GM10248 (cell line): ENCODE data around the gene HOXC12.

Experiments used
- CTCF ChIA-PET: fragments of 300-600 bp; sonication (Branson Sonifier 250); formaldehyde crosslinking; extraction: SDS; loops from one replicate; lab custom pipeline; 2021; ENCODE audit warnings: antibody characterized with exemption; lab: Yijun Ruan, JAX
- POLR2A ChIA-PET: fragments of 350-650 bp; sonication (Branson Sonifier 250); formaldehyde crosslinking; extraction: SDS; loops from one replicate; lab custom pipeline; 2020; ENCODE audit warnings: antibody characterized with exemption; lab: Yijun Ruan, JAX
- DNase-seq: peaks from one replicate; pipeline ENCODE4 v3.0.0; 2012; ENCODE audit errors: extremely low spot score
- TF ChIP-seq, protein P1 (sequence below): IDR thresholded peaks from 2 replicates; pipeline ENCODE4 v1.5.1; 2012; ENCODE audit warnings: mild to moderate bottlenecking, low read depth; ENCODE audit errors: extremely low read depth, missing control alignments, control extremely low read depth

HOXC12 gene

GRCh38 chr12:53999559-54000115 lies 44.9 kb downstream of the HOXC12 start:
- POLR2A ChIA-PET, result no interaction called here
- CTCF ChIA-PET, result interaction anchor here (0.8 to 3.7 kb wide), 6 partner anchors 14 to 215 kb away, joined by 3 to 19 read pairs (median 5); partner anchors contain the start of genes HOXC10 and HOXC5
- no peak for DNase-seq
- TF ChIP-seq, protein P1, sequence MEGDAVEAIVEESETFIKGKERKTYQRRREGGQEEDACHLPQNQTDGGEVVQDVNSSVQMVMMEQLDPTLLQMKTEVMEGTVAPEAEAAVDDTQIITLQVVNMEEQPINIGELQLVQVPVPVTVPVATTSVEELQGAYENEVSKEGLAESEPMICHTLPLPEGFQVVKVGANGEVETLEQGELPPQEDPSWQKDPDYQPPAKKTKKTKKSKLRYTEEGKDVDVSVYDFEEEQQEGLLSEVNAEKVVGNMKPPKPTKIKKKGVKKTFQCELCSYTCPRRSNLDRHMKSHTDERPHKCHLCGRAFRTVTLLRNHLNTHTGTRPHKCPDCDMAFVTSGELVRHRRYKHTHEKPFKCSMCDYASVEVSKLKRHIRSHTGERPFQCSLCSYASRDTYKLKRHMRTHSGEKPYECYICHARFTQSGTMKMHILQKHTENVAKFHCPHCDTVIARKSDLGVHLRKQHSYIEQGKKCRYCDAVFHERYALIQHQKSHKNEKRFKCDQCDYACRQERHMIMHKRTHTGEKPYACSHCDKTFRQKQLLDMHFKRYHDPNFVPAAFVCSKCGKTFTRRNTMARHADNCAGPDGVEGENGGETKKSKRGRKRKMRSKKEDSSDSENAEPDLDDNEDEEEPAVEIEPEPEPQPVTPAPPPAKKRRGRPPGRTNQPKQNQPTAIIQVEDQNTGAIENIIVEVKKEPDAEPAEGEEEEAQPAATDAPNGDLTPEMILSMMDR, result no peak

- DNase-seq, result no peak
- ChIA-PET POLR2A (no interaction called here), CTCF (interaction anchor here (0.7 to 3.7 kb wide), 7 partner anchors 10 to 214 kb away, joined by 3 to 19 read pairs (median 3); partner anchors contain the start of genes HOXC10 and HOXC5)
- TF ChIP-seq, protein P1, result no peak
Measured at GRCh38 chr12:54000116-54001114, 45.7 kb downstream of the HOXC12 start, which contains the start of gene HOXC9. HOXC9 (plus strand) TSS chr12:54000161; CDS start chr12:54000189, 28 bp downstream.

- CTCF ChIA-PET, result interaction anchor here (0.7 to 3.7 kb wide), 8 partner anchors 9 to 206 kb away, joined by 3 to 19 read pairs (median 3); partner anchors contain the start of gene HOXC10
- no peak for DNase-seq
- POLR2A ChIA-PET, result no interaction called here
- TF ChIP-seq, protein P1, result no peak
Measured at GRCh38 chr12:54001283-54002187, 46.8 kb downstream of the HOXC12 start.

DNA sequence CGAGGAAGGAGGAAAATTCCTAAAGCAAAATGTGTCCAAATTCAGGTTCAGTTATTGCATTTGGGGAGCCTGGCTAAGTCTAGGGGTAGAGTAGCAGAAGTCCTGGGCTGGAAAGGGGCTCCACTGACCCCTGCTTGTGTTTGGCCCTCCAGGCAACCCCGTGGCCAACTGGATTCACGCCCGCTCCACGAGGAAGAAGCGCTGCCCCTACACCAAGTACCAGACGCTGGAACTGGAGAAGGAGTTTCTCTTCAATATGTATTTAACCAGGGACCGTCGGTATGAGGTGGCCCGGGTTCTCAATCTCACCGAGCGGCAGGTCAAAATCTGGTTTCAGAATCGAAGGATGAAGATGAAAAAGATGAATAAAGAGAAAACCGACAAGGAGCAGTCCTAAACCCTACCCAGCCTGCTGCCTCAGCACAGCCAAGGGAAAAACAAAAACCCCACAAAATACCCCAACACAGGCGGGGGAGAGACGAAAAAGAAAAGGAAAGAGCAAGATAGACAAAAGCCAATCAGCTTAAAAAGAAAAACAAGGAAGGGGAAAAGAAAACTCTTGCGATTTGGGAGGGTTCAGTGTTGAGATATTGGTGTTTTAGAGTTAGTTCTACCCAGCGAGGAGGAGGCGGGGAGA lies 47.7 kb downstream of the HOXC12 start:
- DNase-seq, result no peak
- CTCF ChIA-PET, result interaction anchor here (0.7 to 1.2 kb wide), 4 partner anchors 10 to 205 kb away, joined by 3 read pairs; partner anchors contain the start of gene HOXC10

GRCh38 chr12:54002915-54003389 lies 48.2 kb downstream of the HOXC12 start:
- POLR2A ChIA-PET, result no interaction called here
- TF ChIP-seq, protein P1, result no peak
- CTCF ChIA-PET, result interaction anchor here (0.9 to 7.2 kb wide), 5 partner anchors 17 to 205 kb away, joined by 3 to 139 read pairs (median 95); partner anchors contain the start of genes HOXC10, HOXC5, HOXC6 and SMUG1
- DNase-seq, result no peak

More for the DNA sequence above, 47.7 kb downstream of the HOXC12 start:
- TF ChIP-seq, protein P1, result no peak
- POLR2A ChIA-PET, result no interaction called here
